Measurements from ENCODE around the gene RNF144B.

DNA sequence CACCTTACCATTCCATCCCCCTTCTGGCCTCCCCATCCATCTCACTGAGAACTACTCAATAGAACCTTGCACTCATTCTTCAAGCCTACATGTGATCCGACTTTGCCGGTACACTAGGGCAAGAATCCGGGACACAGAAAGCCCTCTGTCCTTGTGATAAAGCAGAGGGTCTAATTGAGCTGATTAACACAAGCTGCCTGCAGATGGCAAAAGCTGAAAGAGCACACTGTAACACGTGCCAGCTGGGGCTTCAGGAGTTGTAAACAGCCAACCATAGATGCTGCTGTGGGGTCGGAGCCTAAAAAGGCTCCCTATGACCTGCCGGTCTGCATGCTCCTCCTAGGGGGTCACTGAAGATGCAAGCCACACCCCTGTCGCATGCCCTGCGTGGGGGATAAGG is 124.1 kb downstream of the RNF144B start:
- TF ChIP-seq POLR2A (IDR thresholded peaks at IDR 0.05; ENCODE audit: low read depth, low read length) (no peak), POLR2AphosphoS5 (IDR thresholded peaks at IDR 0.05; ENCODE audit: low read depth, low read length) (no peak)

All from GM12892 (cell line).